Dermis blood vessel endothelial cell (primary cell): Measurements from ENCODE around the gene PEBP1. TPM values are rescaled to one million over a fixed set of nuclear protein-coding genes. Genes with fewer than 3 reads are reported as not detected.

Experiments
- total RNA-seq: library from RNA; depleted of rRNA; stranded (reverse); fragments of >200 nt; gene quantifications from 2 replicates; pipeline ENCODE4 v1.2.3, GENCODE V29; 2014

PEBP1 gene
- total RNA-seq, 1 donor from 2014 or later, result 164 TPM

Other genes starting within 250 kb of the PEBP1 start
- gene KSR2, start 167.1 kb upstream of the PEBP1 start, total RNA-seq, result under 0.01 and 0.60 TPM in 2 replicates
- 14.8 and 26.3 TPM in 2 replicates for gene RFC5, start 119.4 kb upstream of the PEBP1 start, total RNA-seq
- 99.0 and 102 TPM in 2 replicates for gene WSB2, start 74.9 kb upstream of the PEBP1 start, total RNA-seq
- 63.5 and 66.5 TPM in 2 replicates for gene VSIG10, start 32.1 kb upstream of the PEBP1 start, total RNA-seq
- gene TAOK3, start 236.8 kb downstream of the PEBP1 start, total RNA-seq, result 27.2 and 31.9 TPM in 2 replicates
- 32.3 and 33.0 TPM in 2 replicates for gene SUDS3, start 240.4 kb downstream of the PEBP1 start, total RNA-seq